Astrocyte (in vitro differentiated cells and primary cell): ENCODE results near the gene NUP62. TPM values are rescaled to one million over a fixed set of nuclear protein-coding genes. Genes with fewer than 3 reads are reported as not detected.
"Not testable (repeated sequence)": the region's sequence is repeated elsewhere in the genome, so short reads cannot be mapped to it uniquely, and the experiment has no call there.

Experiments used
- DNase-seq: peaks from one replicate; pipeline ENCODE4 v3.0.0-alpha.2; 2010; ENCODE audit warnings: low read depth
- FAIRE-seq: peaks from 2 replicates; lab custom pipeline; 2011; peaks lifted over from hg19 to GRCh38; lab: Jason Lieb, UNC
- H2AFZ ChIP-seq: 2 replicates; pipeline ENCODE4 v1.6.0; 2012; ENCODE audit warnings: low read depth, low read length, inconsistent platforms
- H3K27ac ChIP-seq: 2 replicates; pipeline ENCODE4 v1.5.1; 2011; ENCODE audit warnings: low read depth, low read length, inconsistent platforms
- H3K27me3 ChIP-seq: 2 replicates; pipeline ENCODE4 v1.6.0; 2011; ENCODE audit warnings: low read length, inconsistent platforms; ENCODE audit not compliant: insufficient read depth
- H3K36me3 ChIP-seq: 2 replicates; pipeline ENCODE4 v1.5.1; 2011; ENCODE audit warnings: low read length, inconsistent platforms; ENCODE audit not compliant: insufficient read depth
- H3K4me1 ChIP-seq: 2 replicates; pipeline ENCODE4 v1.5.1; 2011; ENCODE audit warnings: low read length, inconsistent platforms; ENCODE audit not compliant: insufficient read depth
- H3K4me2 ChIP-seq: 2 replicates; pipeline ENCODE4 v1.6.0; 2012; ENCODE audit warnings: low read length, inconsistent platforms
- H3K4me3 ChIP-seq: 2 replicates; pipeline ENCODE4 v1.5.1; 2011; ENCODE audit warnings: low read depth, mild to moderate bottlenecking, low read length, inconsistent platforms; ENCODE audit not compliant: insufficient read depth
- H3K79me2 ChIP-seq: 2 replicates; pipeline ENCODE4 v1.6.0; 2012; ENCODE audit warnings: mild to moderate bottlenecking, low read length, inconsistent platforms; ENCODE audit not compliant: insufficient read depth
- H3K9ac ChIP-seq: 2 replicates; pipeline ENCODE4 v1.6.0; 2012; ENCODE audit warnings: mild to moderate bottlenecking, low read length, inconsistent platforms
- H3K9me3 ChIP-seq: 2 replicates; pipeline ENCODE4 v1.5.1; 2012; ENCODE audit warnings: low read depth, mild to moderate bottlenecking, low read length, inconsistent platforms; ENCODE audit not compliant: insufficient read depth
- H4K20me1 ChIP-seq: 2 replicates; pipeline ENCODE4 v1.6.0; 2012; ENCODE audit warnings: low read length, inconsistent platforms; ENCODE audit not compliant: insufficient read depth
- H3K27ac Mint-ChIP-seq: one replicate; pipeline ENCODE4 v1.8.0; 2021; ENCODE audit warnings: mild to moderate bottlenecking, mixed read lengths; ENCODE audit not compliant: unreplicated experiment
- H3K27me3 Mint-ChIP-seq: one replicate; pipeline ENCODE4 v1.8.0; 2021; ENCODE audit warnings: low read depth, mixed read lengths; ENCODE audit not compliant: unreplicated experiment
- H3K36me3 Mint-ChIP-seq: one replicate; pipeline ENCODE4 v1.8.0; 2021; ENCODE audit warnings: low read depth, mixed read lengths; ENCODE audit not compliant: unreplicated experiment
- H3K4me1 Mint-ChIP-seq: one replicate; pipeline ENCODE4 v1.8.0; 2021; ENCODE audit warnings: low read depth, mixed read lengths; ENCODE audit not compliant: unreplicated experiment
- H3K4me3 Mint-ChIP-seq: one replicate; pipeline ENCODE4 v1.8.0; 2021; ENCODE audit warnings: mild to moderate bottlenecking, moderate library complexity, mixed read lengths; ENCODE audit not compliant: unreplicated experiment
- H3K9me3 Mint-ChIP-seq: one replicate; pipeline ENCODE4 v1.8.0; 2021; ENCODE audit warnings: mild to moderate bottlenecking, mixed read lengths; ENCODE audit not compliant: unreplicated experiment
- CTCF ChIP-seq: IDR thresholded peaks from 2 replicates; pipeline ENCODE4 v1.5.1; 2011; ENCODE audit warnings: low read depth, mild to moderate bottlenecking, inconsistent platforms, low read length, moderate library complexity; ENCODE audit not compliant: insufficient read depth
- EZH2 ChIP-seq: IDR thresholded peaks from 2 replicates; pipeline ENCODE4 v1.6.1; 2012; ENCODE audit warnings: mild to moderate bottlenecking, low read length, inconsistent platforms; ENCODE audit not compliant: insufficient read depth
- total RNA-seq: library from RNA; stranded (reverse); gene quantifications from 2 replicates; pipeline ENCODE4 v1.2.1, GENCODE V29; 2021

Gene NUP62
- total RNA-seq, 1 donor from 2014 or later = 49.5 TPM

DNA sequence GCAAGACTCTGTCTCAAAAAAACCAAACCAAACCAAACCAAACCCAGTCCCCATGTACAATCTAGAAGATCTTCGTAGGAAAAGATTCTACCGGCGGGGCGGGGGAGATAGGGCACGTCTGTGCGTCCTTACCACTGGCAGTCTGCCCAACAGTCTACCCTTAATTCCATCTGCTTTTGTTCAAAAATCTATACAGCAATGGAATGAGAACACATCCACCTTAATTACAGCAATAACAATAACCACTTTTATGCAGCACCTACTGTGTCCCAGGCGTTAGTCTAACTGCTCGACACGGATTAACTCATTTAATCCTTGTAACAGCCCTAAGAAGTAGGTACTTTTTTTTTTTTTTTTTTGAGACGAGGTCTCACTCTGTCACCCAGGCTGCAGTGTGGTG is 2.8 kb downstream of the NUP62 start:
- H3K9me3 Mint-ChIP-seq = no peaks in the 10 kb centered on the region
- no peak overlapping the region for H3K9ac ChIP-seq
- peaks cover 76% of the 10 kb centered on the region for H3K79me2 ChIP-seq
- peaks cover 17% of the 10 kb centered on the region for H3K4me1 ChIP-seq
- no peaks in the 10 kb centered on the region for H3K9me3 ChIP-seq
- H4K20me1 ChIP-seq = peaks cover 57% of the 10 kb centered on the region
- H3K4me1 Mint-ChIP-seq = peaks cover 14% of the 10 kb centered on the region
- no peak for DNase-seq
- peaks cover 6% of the 10 kb centered on the region for H3K36me3 ChIP-seq
- no peak overlapping the region for H3K27ac ChIP-seq
- no peaks in the 10 kb centered on the region for H3K27me3 ChIP-seq
- TF ChIP-seq EZH2 (no peak), CTCF (no peak)
- no peak overlapping the region for H2AFZ ChIP-seq
- no peak overlapping the region for H3K4me3 ChIP-seq
- H3K4me2 ChIP-seq = peak overlapping the region; percentile 98
- peak overlapping the region; percentile 34 for H3K4me3 Mint-ChIP-seq
- no peaks in the 10 kb centered on the region for H3K27me3 Mint-ChIP-seq
- H3K36me3 Mint-ChIP-seq = peaks cover 10% of the 10 kb centered on the region
- FAIRE-seq = no peak
- H3K27ac Mint-ChIP-seq = no peak overlapping the region

DNA sequence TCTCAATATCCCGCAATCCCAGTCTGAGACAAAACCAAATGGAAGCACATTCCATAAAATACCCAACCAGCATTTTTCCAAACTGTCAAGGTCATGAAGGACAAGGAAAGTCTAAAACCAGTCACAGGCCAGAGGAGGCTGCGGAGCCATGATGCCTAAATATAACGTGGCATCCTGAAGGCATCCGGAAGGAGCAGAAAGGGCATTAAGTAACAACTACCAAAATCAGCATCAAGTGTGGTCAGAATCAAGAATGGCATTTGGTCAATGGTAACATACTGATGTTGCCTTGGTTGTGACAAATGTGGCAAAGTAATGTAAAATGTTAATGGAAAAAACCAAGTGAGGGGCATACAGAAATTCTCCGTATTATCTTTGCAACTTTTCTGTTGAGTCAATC is 3.8 kb downstream of the NUP62 start:
- Mint-ChIP-seq H3K9me3 (no peaks in the 10 kb centered on the region), H3K36me3 (peaks cover 8% of the 10 kb centered on the region), H3K4me3 (no peak overlapping the region), H3K27me3 (no peaks in the 10 kb centered on the region), H3K27ac (no peak overlapping the region), H3K4me1 (peaks cover 19% of the 10 kb centered on the region)
- no peak overlapping the region for H3K27ac ChIP-seq
- no peak overlapping the region for H3K4me2 ChIP-seq
- TF ChIP-seq CTCF (no peak), EZH2 (no peak)
- peaks cover 19% of the 10 kb centered on the region for H3K4me1 ChIP-seq
- H3K4me3 ChIP-seq = no peak overlapping the region
- peaks cover 68% of the 10 kb centered on the region for H4K20me1 ChIP-seq
- peaks cover 86% of the 10 kb centered on the region for H3K79me2 ChIP-seq
- no peak overlapping the region for H3K9ac ChIP-seq
- no peaks in the 10 kb centered on the region for H3K9me3 ChIP-seq
- H2AFZ ChIP-seq = no peak overlapping the region
- no peak for FAIRE-seq
- peaks cover 6% of the 10 kb centered on the region for H3K36me3 ChIP-seq
- no peak for DNase-seq
- H3K27me3 ChIP-seq = no peaks in the 10 kb centered on the region

DNA sequence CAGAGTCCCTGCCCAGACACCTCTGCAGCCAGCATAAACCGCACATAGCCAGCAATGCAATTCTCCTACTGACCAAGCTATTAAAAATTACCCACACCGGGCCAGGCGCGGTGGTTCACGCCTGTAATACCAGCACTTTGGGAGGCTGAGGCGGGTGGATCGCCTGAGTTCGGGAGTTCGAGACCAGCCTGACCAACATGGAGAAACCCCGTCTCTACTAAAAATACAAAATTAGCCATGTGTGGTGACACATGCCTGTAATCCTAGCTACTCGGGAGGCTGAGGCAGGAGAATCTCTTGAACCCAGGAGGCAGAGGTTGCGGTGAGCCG is 4.5 kb downstream of the NUP62 start:
- H2AFZ ChIP-seq, H3K27ac Mint-ChIP-seq, H3K36me3 ChIP-seq, DNase-seq, FAIRE-seq, H3K27me3 ChIP-seq, H3K4me2 ChIP-seq, H3K4me3 ChIP-seq, H3K36me3 Mint-ChIP-seq, H3K9me3 Mint-ChIP-seq, H3K9ac ChIP-seq, H3K27ac ChIP-seq, H3K9me3 ChIP-seq, H3K27me3 Mint-ChIP-seq, H3K4me3 Mint-ChIP-seq: not testable (repeated sequence)
- H3K4me1 ChIP-seq = peaks cover 19% of the 10 kb centered on the region
- H3K4me1 Mint-ChIP-seq = peaks cover 19% of the 10 kb centered on the region
- peaks cover 74% of the 10 kb centered on the region for H4K20me1 ChIP-seq
- H3K79me2 ChIP-seq = peaks cover 92% of the 10 kb centered on the region
